HUES64 (cell line): ENCODE data around the gene SLC9A9.
"Not testable (repeated sequence)": the region's sequence is repeated elsewhere in the genome, so short reads cannot be mapped to it uniquely, and the experiment has no call there.

ENCODE experiments used
- H3K27ac ChIP-seq: 2 replicates; pipeline ENCODE4 v1.7.0; 2013; ENCODE audit warnings: low read depth, low read length, inconsistent platforms
- H3K27me3 ChIP-seq: 2 replicates; pipeline ENCODE4 v1.6.1; 2013; ENCODE audit warnings: mild to moderate bottlenecking, low read length; ENCODE audit not compliant: insufficient read depth
- H3K36me3 ChIP-seq: 2 replicates; pipeline ENCODE4 v1.6.1; 2013; ENCODE audit warnings: mild to moderate bottlenecking, low read length; ENCODE audit not compliant: insufficient read depth
- H3K4me1 ChIP-seq: 2 replicates; pipeline ENCODE4 v1.6.1; 2013; ENCODE audit warnings: mild to moderate bottlenecking, low read length, moderate library complexity; ENCODE audit not compliant: insufficient read depth
- H3K4me3 ChIP-seq: 2 replicates; pipeline ENCODE4 v1.5.1; 2013; ENCODE audit warnings: mild to moderate bottlenecking, low read length, moderate library complexity
- H3K9ac ChIP-seq: 2 replicates; pipeline ENCODE4 v1.6.1; 2013; ENCODE audit warnings: mild to moderate bottlenecking, low read depth, low read length
- H3K9me3 ChIP-seq: 2 replicates; pipeline ENCODE4 v1.6.1; 2013; ENCODE audit warnings: low read depth, low read length; ENCODE audit not compliant: insufficient read depth
- WGBS: fragments of 150-250, 120-280 bp; methylation state at CpG from one replicate; pipeline ENCODE4 v1.1.7; 2013; ENCODE audit warnings: missing lambda C conversion rate; 5-methylcytosine and 5-hydroxymethylcytosine counted together

Gene SLC9A9

GRCh38 chr3:143808030-143808429 is 40.2 kb downstream of the SLC9A9 start:
- H3K4me3 ChIP-seq: no peak overlapping the region

GRCh38 chr3:143806038-143806437 is 42.2 kb downstream of the SLC9A9 start:
- Histone ChIP-seq H3K9ac (no peak overlapping the region), H3K27ac (no peak overlapping the region), H3K9me3 (no peaks in the 10 kb centered on the region), H3K36me3 (no peaks in the 10 kb centered on the region), H3K4me1 (peaks cover 8% of the 10 kb centered on the region), H3K4me3 (no peak overlapping the region), H3K27me3 (no peaks in the 10 kb centered on the region)
- 73% methylated on average over 4 of the region's 4 CpGs for WGBS

More at GRCh38 chr3:143808030-143808429, 40.2 kb downstream of the SLC9A9 start:
- WGBS: 75% methylated on average over 1 of the region's 2 CpGs
- Histone ChIP-seq H3K9ac (no peak overlapping the region), H3K27ac (no peak overlapping the region), H3K27me3 (no peaks in the 10 kb centered on the region), H3K36me3 (no peaks in the 10 kb centered on the region), H3K4me1 (peaks cover 8% of the 10 kb centered on the region), H3K9me3 (no peaks in the 10 kb centered on the region)

- not testable (repeated sequence) for H3K9me3 ChIP-seq, H3K36me3 ChIP-seq, H3K4me1 ChIP-seq, H3K27me3 ChIP-seq, H3K9ac ChIP-seq, H3K27ac ChIP-seq, H3K4me3 ChIP-seq
- WGBS: 44% methylated on average over 7 of the region's 7 CpGs
Measured at GRCh38 chr3:143805476-143805875, 42.8 kb downstream of the SLC9A9 start.

- not testable (repeated sequence) for H3K9ac ChIP-seq, H3K4me1 ChIP-seq, H3K4me3 ChIP-seq, H3K36me3 ChIP-seq, H3K9me3 ChIP-seq, H3K27ac ChIP-seq, H3K27me3 ChIP-seq
- WGBS: 93% methylated on average over 5 of the region's 5 CpGs
Measured at GRCh38 chr3:143801046-143801445, 47.2 kb downstream of the SLC9A9 start.

- not testable (repeated sequence) for H3K9ac ChIP-seq, H3K36me3 ChIP-seq, H3K9me3 ChIP-seq, H3K27ac ChIP-seq, H3K4me3 ChIP-seq, H3K27me3 ChIP-seq
- 94% methylated on average over 7 of the region's 7 CpGs for WGBS
- peaks cover 26% of the 10 kb centered on the region for H3K4me1 ChIP-seq
Measured at GRCh38 chr3:143798151-143798550, 50.1 kb downstream of the SLC9A9 start.

GRCh38 chr3:143795874-143796273 is 52.4 kb downstream of the SLC9A9 start:
- no peak overlapping the region for H3K4me3 ChIP-seq
- no peaks in the 10 kb centered on the region for H3K9me3 ChIP-seq
- H3K9ac ChIP-seq: no peak overlapping the region
- WGBS: 46% methylated on average over 2 of the region's 2 CpGs
- peaks cover 26% of the 10 kb centered on the region for H3K4me1 ChIP-seq
- no peak overlapping the region for H3K27ac ChIP-seq
- no peaks in the 10 kb centered on the region for H3K36me3 ChIP-seq
- H3K27me3 ChIP-seq: no peaks in the 10 kb centered on the region

GRCh38 chr3:143794793-143795462 is 53.3 kb downstream of the SLC9A9 start:
- Histone ChIP-seq H3K9me3 (no peaks in the 10 kb centered on the region), H3K27ac (no peak overlapping the region), H3K27me3 (no peaks in the 10 kb centered on the region), H3K36me3 (no peaks in the 10 kb centered on the region), H3K9ac (no peak overlapping the region), H3K4me3 (no peak overlapping the region), H3K4me1 (peaks cover 26% of the 10 kb centered on the region)
- 22% methylated on average over 5 of the region's 6 CpGs for WGBS

- no peaks in the 10 kb centered on the region for H3K36me3 ChIP-seq
- H3K27ac ChIP-seq: no peak overlapping the region
- no peaks in the 10 kb centered on the region for H3K9me3 ChIP-seq
- no peaks in the 10 kb centered on the region for H3K27me3 ChIP-seq
- 85% methylated on average over 3 of the region's 3 CpGs for WGBS
- no peak overlapping the region for H3K9ac ChIP-seq
- H3K4me1 ChIP-seq: peaks cover 26% of the 10 kb centered on the region
- no peak overlapping the region for H3K4me3 ChIP-seq
Measured at GRCh38 chr3:143793971-143794370, 54.3 kb downstream of the SLC9A9 start.

GRCh38 chr3:143791386-143791785 is 56.9 kb downstream of the SLC9A9 start:
- Histone ChIP-seq H3K9ac (no peak overlapping the region), H3K9me3 (no peaks in the 10 kb centered on the region), H3K4me3 (no peak overlapping the region), H3K4me1 (peaks cover 26% of the 10 kb centered on the region), H3K36me3 (no peaks in the 10 kb centered on the region), H3K27me3 (no peaks in the 10 kb centered on the region), H3K27ac (no peak overlapping the region)
- WGBS: 95% methylated on average over 2 of the region's 2 CpGs

GRCh38 chr3:143786219-143787191 is 61.8 kb downstream of the SLC9A9 start:
- Histone ChIP-seq H3K4me3 (no peak overlapping the region), H3K4me1 (peaks cover 5% of the 10 kb centered on the region; the same call in 1 of the 2 replicates), H3K9ac (no peak overlapping the region), H3K27ac (no peak overlapping the region), H3K9me3 (no peaks in the 10 kb centered on the region), H3K27me3 (no peaks in the 10 kb centered on the region), H3K36me3 (no peaks in the 10 kb centered on the region)
- 71% methylated on average over 9 of the region's 9 CpGs for WGBS

GRCh38 chr3:143784446-143784845 is 63.8 kb downstream of the SLC9A9 start:
- Histone ChIP-seq H3K36me3 (no peaks in the 10 kb centered on the region), H3K27me3 (no peaks in the 10 kb centered on the region), H3K27ac (no peak overlapping the region), H3K4me3 (no peak overlapping the region), H3K9ac (no peak overlapping the region), H3K4me1 (peaks cover 5% of the 10 kb centered on the region; the same call in 1 of the 2 replicates), H3K9me3 (no peaks in the 10 kb centered on the region)
- WGBS: 80% methylated on average over 1 of the region's 1 CpG
